ENCODE results near the gene DAP. TPM values are rescaled to one million over a fixed set of nuclear protein-coding genes. Genes with fewer than 3 reads are reported as not detected.
"Not testable (repeated sequence)": the region's sequence is repeated elsewhere in the genome, so short reads cannot be mapped to it uniquely, and the experiment has no call there.

Gene DAP
- total RNA-seq, 4 donors from 2014 or later, result 2.4 to 11.7 (median 3.6) TPM

DNA sequence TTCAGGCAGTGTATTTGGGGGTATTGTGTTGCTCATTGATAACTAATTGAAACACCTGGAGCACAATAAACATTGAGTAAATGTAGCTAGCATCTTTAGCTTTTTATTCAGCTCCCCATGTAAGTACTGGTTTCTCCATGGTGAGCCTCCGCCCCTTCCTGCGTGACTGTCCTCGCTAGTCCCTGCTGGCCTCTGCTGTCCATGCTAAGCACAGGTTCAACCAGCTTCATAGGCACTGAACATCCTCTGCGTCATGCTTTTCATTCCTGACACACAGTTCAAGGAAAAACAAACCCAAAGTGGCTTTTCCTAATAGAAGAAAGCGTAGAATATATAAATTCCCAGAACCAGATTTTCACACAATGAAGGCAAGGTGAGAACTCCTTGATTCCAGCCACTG, 27.3 kb upstream of the DAP start:
- no peak for TF ChIP-seq POLR2A (IDR thresholded peaks at IDR 0.05)
- TF ChIP-seq, protein P1, sequence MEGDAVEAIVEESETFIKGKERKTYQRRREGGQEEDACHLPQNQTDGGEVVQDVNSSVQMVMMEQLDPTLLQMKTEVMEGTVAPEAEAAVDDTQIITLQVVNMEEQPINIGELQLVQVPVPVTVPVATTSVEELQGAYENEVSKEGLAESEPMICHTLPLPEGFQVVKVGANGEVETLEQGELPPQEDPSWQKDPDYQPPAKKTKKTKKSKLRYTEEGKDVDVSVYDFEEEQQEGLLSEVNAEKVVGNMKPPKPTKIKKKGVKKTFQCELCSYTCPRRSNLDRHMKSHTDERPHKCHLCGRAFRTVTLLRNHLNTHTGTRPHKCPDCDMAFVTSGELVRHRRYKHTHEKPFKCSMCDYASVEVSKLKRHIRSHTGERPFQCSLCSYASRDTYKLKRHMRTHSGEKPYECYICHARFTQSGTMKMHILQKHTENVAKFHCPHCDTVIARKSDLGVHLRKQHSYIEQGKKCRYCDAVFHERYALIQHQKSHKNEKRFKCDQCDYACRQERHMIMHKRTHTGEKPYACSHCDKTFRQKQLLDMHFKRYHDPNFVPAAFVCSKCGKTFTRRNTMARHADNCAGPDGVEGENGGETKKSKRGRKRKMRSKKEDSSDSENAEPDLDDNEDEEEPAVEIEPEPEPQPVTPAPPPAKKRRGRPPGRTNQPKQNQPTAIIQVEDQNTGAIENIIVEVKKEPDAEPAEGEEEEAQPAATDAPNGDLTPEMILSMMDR (IDR thresholded peaks at IDR 0.05 in 4 of 5, conservative IDR thresholded peaks at IDR 0.05 in 1 of 5), result no peak
- Histone ChIP-seq H3K27me3 (no peaks in the 10 kb centered on the region), H3K36me3 (no peaks in the 10 kb centered on the region), H3K4me3 (no peak overlapping the region), H3K9me3 (no peaks in the 10 kb centered on the region), H3K4me1 (no peaks in the 10 kb centered on the region), H3K27ac (no peak overlapping the region)
- DNase-seq, result no peak
- intact Hi-C loops (cut with DNase I; ENCODE audit: low total_unique reads), result no loop called here
- in situ Hi-C loops (cut with MboI; ENCODE audit: low sequenced_read_pairs in 4 of 4), result no loop called here
- ATAC-seq, result no peak

DNA sequence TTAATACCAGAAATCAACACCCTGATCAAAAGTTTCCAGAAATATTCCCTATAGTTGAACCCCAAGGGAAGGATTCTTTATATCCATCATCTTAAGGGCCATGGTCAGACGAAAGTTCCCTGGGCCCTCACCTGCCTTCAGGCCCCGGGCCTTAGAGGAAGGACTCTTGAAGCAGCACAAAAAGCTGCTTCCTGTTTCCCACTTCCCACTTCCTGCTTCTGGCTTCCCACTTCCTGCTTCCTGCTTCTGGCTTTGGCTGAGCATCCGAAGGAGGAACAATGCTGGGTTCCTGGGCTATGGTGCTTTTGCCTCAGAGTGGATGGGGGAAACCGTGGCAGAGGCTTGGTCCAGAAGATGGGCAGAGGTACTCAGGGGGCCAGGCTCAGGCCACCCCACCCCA, 25.8 kb upstream of the DAP start:
- in situ Hi-C loops (cut with MboI; ENCODE audit: low sequenced_read_pairs in 4 of 4) (no loop called here), intact Hi-C loops (cut with DNase I; ENCODE audit: low total_unique reads) (no loop called here)
- no peak for DNase-seq
- no peaks in the 10 kb centered on the region for H3K27me3 ChIP-seq
- TF ChIP-seq, protein P1 (IDR thresholded peaks at IDR 0.05 in 4 of 5, conservative IDR thresholded peaks at IDR 0.05 in 1 of 5), result no peak
- no peak for TF ChIP-seq POLR2A (IDR thresholded peaks at IDR 0.05)
- ATAC-seq, result no peak
- no peaks in the 10 kb centered on the region for H3K4me1 ChIP-seq
- no peaks in the 10 kb centered on the region for H3K9me3 ChIP-seq
- H3K27ac ChIP-seq, result no peak overlapping the region
- H3K36me3 ChIP-seq, result no peaks in the 10 kb centered on the region
- no peak overlapping the region for H3K4me3 ChIP-seq

DNA sequence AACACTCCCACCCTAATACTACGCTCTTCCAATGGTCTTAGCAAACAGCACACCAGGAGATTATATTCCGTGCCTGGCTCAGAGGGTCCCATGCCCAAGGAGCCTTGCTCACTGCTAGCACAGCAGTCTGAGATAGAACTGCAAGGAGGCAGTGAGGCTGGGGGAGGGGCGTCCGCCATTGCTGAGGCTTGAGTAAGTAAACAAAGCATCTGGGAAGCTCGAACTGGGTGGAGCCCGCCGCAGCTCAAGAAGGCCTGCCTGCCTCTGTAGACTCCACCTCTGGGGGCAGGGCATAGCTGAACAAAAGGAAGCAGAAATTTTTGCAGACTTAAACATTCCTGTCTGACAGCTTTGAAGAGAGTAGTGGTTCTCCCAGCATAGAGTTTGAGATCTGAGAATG, 19.2 kb upstream of the DAP start:
- H3K4me1 ChIP-seq; H3K27me3 ChIP-seq; in situ Hi-C loops (cut with MboI; ENCODE audit: low sequenced_read_pairs in 4 of 4); ATAC-seq; H3K27ac ChIP-seq; DNase-seq; H3K36me3 ChIP-seq; H3K9me3 ChIP-seq; intact Hi-C loops (cut with DNase I; ENCODE audit: low total_unique reads); H3K4me3 ChIP-seq: not testable (repeated sequence)

DNA sequence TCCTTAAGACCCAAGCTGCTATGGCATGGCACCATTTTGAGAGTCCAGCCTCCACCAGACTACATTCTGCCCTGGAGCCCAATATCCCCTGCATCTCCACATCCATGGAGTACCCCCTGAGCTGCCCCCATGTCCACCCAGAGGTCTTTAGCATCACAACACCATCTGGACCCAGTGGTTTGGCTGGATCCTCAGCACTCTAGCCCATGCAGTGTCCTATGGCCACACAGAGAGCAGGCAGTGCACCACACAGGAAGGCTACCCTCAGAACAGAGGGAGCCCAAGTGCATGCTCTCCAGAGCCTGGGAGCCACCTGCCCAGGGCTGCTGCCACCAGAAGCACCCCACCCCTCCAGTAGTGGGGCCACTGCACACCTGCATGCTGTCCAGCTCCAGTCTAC, 18.6 kb upstream of the DAP start:
- no peak for DNase-seq
- Histone ChIP-seq H3K9me3 (no peaks in the 10 kb centered on the region), H3K27me3 (no peaks in the 10 kb centered on the region), H3K4me1 (no peaks in the 10 kb centered on the region), H3K27ac (no peak overlapping the region), H3K4me3 (no peak overlapping the region), H3K36me3 (no peaks in the 10 kb centered on the region)
- in situ Hi-C loops (cut with MboI; ENCODE audit: low sequenced_read_pairs in 4 of 4) (no loop called here), intact Hi-C loops (cut with DNase I; ENCODE audit: low total_unique reads) (no loop called here)
- ATAC-seq, result no peak
- TF ChIP-seq POLR2A (IDR thresholded peaks at IDR 0.05), result no peak
- TF ChIP-seq, protein P1 (IDR thresholded peaks at IDR 0.05 in 4 of 5, conservative IDR thresholded peaks at IDR 0.05 in 1 of 5), result no peak

DNA sequence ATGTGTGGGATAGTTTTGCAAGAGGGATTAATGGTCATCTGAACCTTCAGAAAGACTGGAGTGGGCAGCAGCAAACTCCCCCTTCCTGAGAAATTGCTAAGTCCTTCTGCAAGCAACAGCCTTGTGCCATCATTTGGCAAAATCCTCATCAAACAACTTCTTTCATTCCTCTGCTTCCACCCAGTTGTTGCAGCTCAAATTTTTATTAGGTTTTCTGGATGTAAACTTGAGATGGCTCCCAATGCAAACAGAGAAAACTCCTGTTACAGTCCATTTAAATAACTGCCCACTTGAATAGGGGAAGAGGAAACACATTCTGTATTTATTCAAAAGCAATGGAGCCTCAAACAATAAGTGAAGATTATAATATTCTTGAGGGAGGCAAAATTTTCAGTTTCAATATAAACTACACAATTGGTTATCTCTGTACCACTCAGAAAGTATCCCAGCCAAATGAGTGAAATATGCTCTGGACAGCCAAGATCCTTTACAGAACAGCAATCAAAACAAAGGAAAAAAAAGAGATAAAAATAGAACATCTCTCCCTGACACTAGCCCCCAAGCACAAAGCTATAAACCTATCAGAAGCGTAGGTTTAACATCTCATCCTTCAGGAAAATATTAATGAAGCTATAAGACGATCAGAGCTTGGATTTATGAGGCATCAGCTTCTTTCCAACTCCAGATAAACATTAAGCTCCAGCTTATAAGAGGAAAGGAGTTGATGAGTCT, 17.3 kb upstream of the DAP start:
- H3K27ac ChIP-seq, result no peak overlapping the region
- no peak overlapping the region for H3K4me3 ChIP-seq
- in situ Hi-C loops (cut with MboI; ENCODE audit: low sequenced_read_pairs in 4 of 4) (no loop called here), intact Hi-C loops (cut with DNase I; ENCODE audit: low total_unique reads) (no loop called here)
- no peaks in the 10 kb centered on the region for H3K9me3 ChIP-seq
- ATAC-seq (no peak), DNase-seq (no peak)
- H3K36me3 ChIP-seq, result no peaks in the 10 kb centered on the region
- TF ChIP-seq, protein P1 (IDR thresholded peaks at IDR 0.05 in 4 of 5, conservative IDR thresholded peaks at IDR 0.05 in 1 of 5), result no peak
- TF ChIP-seq POLR2A (IDR thresholded peaks at IDR 0.05), result no peak
- no peaks in the 10 kb centered on the region for H3K4me1 ChIP-seq
- H3K27me3 ChIP-seq, result no peaks in the 10 kb centered on the region
